ENCODE data around the gene GGNBP2.

DNA sequence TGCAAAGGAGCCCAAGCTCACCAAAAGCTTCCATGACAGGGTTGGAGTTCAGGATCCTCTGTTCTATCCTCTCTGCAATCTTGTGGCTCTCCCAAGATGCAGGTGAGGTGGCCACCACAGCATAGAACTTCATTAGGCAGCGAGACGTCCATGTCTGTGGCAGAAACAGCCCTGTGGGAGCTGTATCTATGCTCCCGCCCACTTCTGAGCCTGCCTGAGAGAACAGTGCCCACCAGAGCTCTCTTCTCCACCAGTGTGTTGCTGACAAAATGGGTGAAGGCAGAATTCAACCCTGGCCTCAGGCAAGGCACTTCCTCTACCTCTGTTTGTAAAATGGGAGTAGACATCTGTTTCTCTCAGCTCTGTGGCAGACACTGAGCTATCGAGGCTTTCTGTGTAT, 28.9 kb upstream of the GGNBP2 start:
- no peak for TF ChIP-seq POLR2A (IDR thresholded peaks at IDR 0.05)
- TF ChIP-seq, protein P1, sequence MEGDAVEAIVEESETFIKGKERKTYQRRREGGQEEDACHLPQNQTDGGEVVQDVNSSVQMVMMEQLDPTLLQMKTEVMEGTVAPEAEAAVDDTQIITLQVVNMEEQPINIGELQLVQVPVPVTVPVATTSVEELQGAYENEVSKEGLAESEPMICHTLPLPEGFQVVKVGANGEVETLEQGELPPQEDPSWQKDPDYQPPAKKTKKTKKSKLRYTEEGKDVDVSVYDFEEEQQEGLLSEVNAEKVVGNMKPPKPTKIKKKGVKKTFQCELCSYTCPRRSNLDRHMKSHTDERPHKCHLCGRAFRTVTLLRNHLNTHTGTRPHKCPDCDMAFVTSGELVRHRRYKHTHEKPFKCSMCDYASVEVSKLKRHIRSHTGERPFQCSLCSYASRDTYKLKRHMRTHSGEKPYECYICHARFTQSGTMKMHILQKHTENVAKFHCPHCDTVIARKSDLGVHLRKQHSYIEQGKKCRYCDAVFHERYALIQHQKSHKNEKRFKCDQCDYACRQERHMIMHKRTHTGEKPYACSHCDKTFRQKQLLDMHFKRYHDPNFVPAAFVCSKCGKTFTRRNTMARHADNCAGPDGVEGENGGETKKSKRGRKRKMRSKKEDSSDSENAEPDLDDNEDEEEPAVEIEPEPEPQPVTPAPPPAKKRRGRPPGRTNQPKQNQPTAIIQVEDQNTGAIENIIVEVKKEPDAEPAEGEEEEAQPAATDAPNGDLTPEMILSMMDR (IDR thresholded peaks at IDR 0.05) = no peak
